HEK293 (cell line): ENCODE data around the gene TMPRSS5.

Source experiments
- CTCF ChIP-seq: fragments of 450-650 bp; formaldehyde crosslinking; IDR thresholded peaks from 2 replicates; pipeline ENCODE4 v1.5.1; 2016; ENCODE audit warnings: missing biosample characterization, missing genetic modification characterization
- KLF8 ChIP-seq: fragments of 450-650 bp; formaldehyde crosslinking; IDR thresholded peaks from 2 replicates; pipeline ENCODE4 v1.5.1; 2016; ENCODE audit warnings: missing biosample characterization, missing genetic modification characterization
- PRDM6 ChIP-seq: fragments of 450-650 bp; formaldehyde crosslinking; IDR thresholded peaks from 2 replicates; pipeline ENCODE4 v1.5.1; 2017; ENCODE audit warnings: missing biosample characterization, missing genetic modification characterization
- REPIN1 ChIP-seq: fragments of 450-650 bp; formaldehyde crosslinking; IDR thresholded peaks from 2 replicates; pipeline ENCODE4 v1.5.1; 2017; ENCODE audit warnings: missing biosample characterization, missing genetic modification characterization, low read depth
- REST ChIP-seq: fragments of 450-650 bp; formaldehyde crosslinking; IDR thresholded peaks from 2 replicates; pipeline ENCODE4 v1.5.1; 2016; ENCODE audit warnings: missing biosample characterization, missing genetic modification characterization
- YY1 ChIP-seq: fragments of 450-650 bp; formaldehyde crosslinking; IDR thresholded peaks from 2 replicates; pipeline ENCODE4 v1.5.1; 2018; ENCODE audit warnings: missing biosample characterization, missing genetic modification characterization
- ZNF18 ChIP-seq: fragments of 450-650 bp; formaldehyde crosslinking; IDR thresholded peaks from 2 replicates; pipeline ENCODE4 v1.5.1; 2016; ENCODE audit warnings: missing biosample characterization, missing genetic modification characterization
- ZNF391 ChIP-seq: fragments of 450-650 bp; formaldehyde crosslinking; IDR thresholded peaks from 2 replicates; pipeline ENCODE4 v1.5.1; 2016; ENCODE audit warnings: low read depth, missing biosample characterization, missing genetic modification characterization, borderline replicate concordance
- ZNF530 ChIP-seq: fragments of 450-650 bp; formaldehyde crosslinking; IDR thresholded peaks from 2 replicates; pipeline ENCODE4 v1.5.1; 2016; ENCODE audit warnings: low read depth, missing biosample characterization, missing genetic modification characterization
- TF ChIP-seq, protein P1 (sequence below): fragments of 450-650 bp; formaldehyde crosslinking; IDR thresholded peaks from 2 replicates; pipeline ENCODE4 v1.5.1; 2016; ENCODE audit warnings: missing biosample characterization, missing genetic modification characterization

DNA sequence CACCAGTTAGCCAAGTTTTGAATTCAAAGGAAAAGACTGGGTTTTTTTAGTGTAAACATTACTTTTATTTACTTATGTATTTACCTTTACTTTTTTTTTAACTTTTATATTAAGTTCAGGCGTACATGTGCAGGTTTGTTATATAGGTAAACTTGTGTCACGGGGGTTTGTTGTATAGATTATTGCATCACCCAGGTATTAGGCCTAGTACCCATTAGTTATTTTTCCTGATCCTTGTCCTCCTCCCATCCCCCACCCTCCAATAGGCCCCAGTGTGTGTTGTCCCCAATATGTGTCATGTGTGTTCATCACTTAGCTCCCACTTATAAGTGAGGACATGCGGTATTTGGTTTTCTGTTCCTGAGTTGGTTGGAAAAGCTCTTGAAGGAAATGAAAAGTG lies 46.8 kb upstream of the TMPRSS5 start:
- no peak for TF ChIP-seq CTCF
- TF ChIP-seq ZNF391 (tag by site-specific recombination): no peak
- TF ChIP-seq YY1 (tag by site-specific recombination): no peak
- TF ChIP-seq, protein P1, sequence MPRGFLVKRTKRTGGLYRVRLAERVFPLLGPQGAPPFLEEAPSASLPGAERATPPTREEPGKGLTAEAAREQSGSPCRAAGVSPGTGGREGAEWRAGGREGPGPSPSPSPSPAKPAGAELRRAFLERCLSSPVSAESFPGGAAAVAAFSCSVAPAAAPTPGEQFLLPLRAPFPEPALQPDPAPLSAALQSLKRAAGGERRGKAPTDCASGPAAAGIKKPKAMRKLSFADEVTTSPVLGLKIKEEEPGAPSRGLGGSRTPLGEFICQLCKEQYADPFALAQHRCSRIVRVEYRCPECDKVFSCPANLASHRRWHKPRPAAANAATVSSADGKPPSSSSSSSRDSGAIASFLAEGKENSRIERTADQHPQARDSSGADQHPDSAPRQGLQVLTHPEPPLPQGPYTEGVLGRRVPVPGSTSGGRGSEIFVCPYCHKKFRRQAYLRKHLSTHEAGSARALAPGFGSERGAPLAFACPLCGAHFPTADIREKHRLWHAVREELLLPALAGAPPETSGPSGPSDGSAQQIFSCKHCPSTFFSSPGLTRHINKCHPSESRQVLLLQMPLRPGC (tag by site-specific recombination): no peak
- no peak for TF ChIP-seq KLF8
- no peak for TF ChIP-seq REPIN1
- TF ChIP-seq ZNF530 (tag by site-specific recombination): no peak
- TF ChIP-seq PRDM6: no peak
- TF ChIP-seq REST (tag by site-specific recombination): no peak
- TF ChIP-seq ZNF18 (tag by site-specific recombination): no peak
